AG09319 (cell line): Measurements from ENCODE around the gene USP6NL.

Experiments
- DNase-seq: peaks from one replicate; pipeline ENCODE4 v3.0.0-alpha.2; 2010; ENCODE audit warnings: low read depth; ENCODE audit errors: extremely low read depth
- CTCF ChIP-seq: IDR thresholded peaks from 2 replicates; pipeline ENCODE4 v1.5.1; 2011; ENCODE audit warnings: low read depth, mild to moderate bottlenecking, inconsistent platforms, low read length, moderate library complexity

Gene USP6NL

GRCh38 chr10:11513727-11514126, 97.7 kb downstream of the USP6NL start:
- no peak for DNase-seq
- no peak for TF ChIP-seq CTCF

- no peak for TF ChIP-seq CTCF
- no peak for DNase-seq
These were observed 98.9 kb downstream of the USP6NL start for GRCh38 chr10:11512596-11512995.

- DNase-seq, result no peak
- no peak for TF ChIP-seq CTCF
These were observed 100.1 kb downstream of the USP6NL start for GRCh38 chr10:11511321-11511720.

- no peak for DNase-seq
- no peak for TF ChIP-seq CTCF
These were observed 100.7 kb downstream of the USP6NL start for GRCh38 chr10:11510736-11511135.

GRCh38 chr10:11510281-11510680, 101.2 kb downstream of the USP6NL start:
- no peak for DNase-seq
- TF ChIP-seq CTCF, result no peak

GRCh38 chr10:11509036-11509435, 102.4 kb downstream of the USP6NL start:
- DNase-seq, result no peak
- no peak for TF ChIP-seq CTCF

GRCh38 chr10:11506247-11506789, 105.1 kb downstream of the USP6NL start:
- no peak for DNase-seq
- no peak for TF ChIP-seq CTCF
